Measurements from ENCODE around the gene ZNF618. TPM values are rescaled to one million over a fixed set of nuclear protein-coding genes. Genes with fewer than 3 reads are reported as not detected.

ZNF618 gene
- total RNA-seq, 1 experiment from 2014 or later = 1.8 TPM

GRCh38 chr9:114027863-114028465 is 151.9 kb downstream of the ZNF618 start:
- Histone ChIP-seq H3K27ac (ENCODE audit: low read length) (no peak overlapping the region), H3K36me3 (ENCODE audit: control insufficient read depth, insufficient read depth, low read length) (no peaks in the 10 kb centered on the region), H3K27me3 (ENCODE audit: control insufficient read depth, insufficient read depth, low read length) (no peaks in the 10 kb centered on the region), H3K4me1 (ENCODE audit: control insufficient read depth, insufficient read depth, low read length) (no peaks in the 10 kb centered on the region), H3K9me3 (ENCODE audit: control insufficient read depth, insufficient read depth, low read depth, low read length) (no peaks in the 10 kb centered on the region; the same call in 1 of the 2 replicates), H3K4me3 (ENCODE audit: low read depth in 2 of 2, low read length in 2 of 2) (no peak overlapping the region)
- in situ Hi-C loops (cut with HindIII; ENCODE audit: low pct_unique_long_range_greater_than_20kb, low sequenced_read_pairs) (no loop called here), intact Hi-C loops (cut with micrococcal nuclease; ENCODE audit: unreplicated experiment) (no loop called here)
- DNase-seq (ENCODE audit: low read depth, low spot score) (no peak), ATAC-seq (no peak)
- no TSS peak for BruUV-seq (replicated peaks)
- TF ChIP-seq POLR2AphosphoS5 (IDR thresholded peaks at IDR 0.05; ENCODE audit: low read depth, low read length) = no peak
- ChIA-PET POLR2A (no interaction called here), CTCF (no interaction called here)

DNA sequence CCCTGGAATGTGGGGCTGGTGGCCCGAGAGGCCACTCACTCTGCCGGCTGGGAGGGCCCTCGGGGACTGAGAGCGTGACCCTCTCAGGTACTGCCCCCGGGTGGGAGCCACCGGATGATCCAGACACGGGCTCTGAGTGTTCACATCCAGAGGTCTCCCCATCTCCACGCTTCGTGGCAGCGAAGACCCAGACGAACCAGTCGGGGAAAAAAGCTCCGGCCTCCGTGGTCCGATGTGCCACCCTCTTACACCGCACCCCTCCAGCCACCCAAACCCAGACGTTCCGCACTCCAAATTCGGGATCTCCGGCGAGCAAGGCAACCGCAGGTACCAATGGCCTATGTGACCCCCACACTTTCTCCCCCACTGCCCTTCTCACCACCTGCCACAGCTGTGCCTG is 152.5 kb downstream of the ZNF618 start:
- H3K9me3 ChIP-seq (ENCODE audit: control insufficient read depth, insufficient read depth, low read depth, low read length) = no peaks in the 10 kb centered on the region; the same call in 1 of the 2 replicates
- H3K27ac ChIP-seq (ENCODE audit: low read length) = no peak overlapping the region
- no TSS peak for BruUV-seq (replicated peaks)
- TF ChIP-seq SIN3A (IDR thresholded peaks at IDR 0.05; ENCODE audit: borderline replicate concordance, insufficient read depth, low read depth, low read length) (no peak), TCF7L2 (IDR thresholded peaks at IDR 0.05; ENCODE audit: low read depth, low read length) (no peak), POLR2AphosphoS5 (IDR thresholded peaks at IDR 0.05; ENCODE audit: low read depth, low read length) (no peak)
- H3K4me1 ChIP-seq (ENCODE audit: control insufficient read depth, insufficient read depth, low read length) = no peaks in the 10 kb centered on the region
- ChIA-PET CTCF (no interaction called here), POLR2A (no interaction called here)
- H3K36me3 ChIP-seq (ENCODE audit: control insufficient read depth, insufficient read depth, low read length) = no peaks in the 10 kb centered on the region
- intact Hi-C loops (cut with micrococcal nuclease; ENCODE audit: unreplicated experiment) = no loop called here
- ATAC-seq = no peak
- H3K27me3 ChIP-seq (ENCODE audit: control insufficient read depth, insufficient read depth, low read length) = no peaks in the 10 kb centered on the region
- in situ Hi-C loops (cut with HindIII; ENCODE audit: low pct_unique_long_range_greater_than_20kb, low sequenced_read_pairs) = no loop called here
- H3K4me3 ChIP-seq (ENCODE audit: low read depth in 2 of 2, low read length in 2 of 2) = no peak overlapping the region
- DNase-seq (ENCODE audit: low read depth, low spot score) = no peak

- TF ChIP-seq, protein P1, sequence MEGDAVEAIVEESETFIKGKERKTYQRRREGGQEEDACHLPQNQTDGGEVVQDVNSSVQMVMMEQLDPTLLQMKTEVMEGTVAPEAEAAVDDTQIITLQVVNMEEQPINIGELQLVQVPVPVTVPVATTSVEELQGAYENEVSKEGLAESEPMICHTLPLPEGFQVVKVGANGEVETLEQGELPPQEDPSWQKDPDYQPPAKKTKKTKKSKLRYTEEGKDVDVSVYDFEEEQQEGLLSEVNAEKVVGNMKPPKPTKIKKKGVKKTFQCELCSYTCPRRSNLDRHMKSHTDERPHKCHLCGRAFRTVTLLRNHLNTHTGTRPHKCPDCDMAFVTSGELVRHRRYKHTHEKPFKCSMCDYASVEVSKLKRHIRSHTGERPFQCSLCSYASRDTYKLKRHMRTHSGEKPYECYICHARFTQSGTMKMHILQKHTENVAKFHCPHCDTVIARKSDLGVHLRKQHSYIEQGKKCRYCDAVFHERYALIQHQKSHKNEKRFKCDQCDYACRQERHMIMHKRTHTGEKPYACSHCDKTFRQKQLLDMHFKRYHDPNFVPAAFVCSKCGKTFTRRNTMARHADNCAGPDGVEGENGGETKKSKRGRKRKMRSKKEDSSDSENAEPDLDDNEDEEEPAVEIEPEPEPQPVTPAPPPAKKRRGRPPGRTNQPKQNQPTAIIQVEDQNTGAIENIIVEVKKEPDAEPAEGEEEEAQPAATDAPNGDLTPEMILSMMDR (IDR thresholded peaks at IDR 0.05) = no peak
- TF ChIP-seq SIN3A (IDR thresholded peaks at IDR 0.05; ENCODE audit: borderline replicate concordance, insufficient read depth, low read depth, low read length) = no peak
- TF ChIP-seq TCF7L2 (IDR thresholded peaks at IDR 0.05; ENCODE audit: low read depth, low read length) = no peak
- ATAC-seq (no peak), DNase-seq (ENCODE audit: low read depth, low spot score) (no peak)
- H3K9me3 ChIP-seq (ENCODE audit: control insufficient read depth, insufficient read depth, low read depth, low read length) = no peaks in the 10 kb centered on the region
- POLR2A ChIA-PET = interaction anchor here (0.5 kb wide), 1 partner anchor 34 kb away, joined by 3 read pairs; no protein-coding TSS in a partner anchor
- H3K36me3 ChIP-seq (ENCODE audit: control insufficient read depth, insufficient read depth, low read length) = no peaks in the 10 kb centered on the region
- no peaks in the 10 kb centered on the region for H3K27me3 ChIP-seq (ENCODE audit: control insufficient read depth, insufficient read depth, low read length)
- H3K27ac ChIP-seq (ENCODE audit: low read length) = no peak overlapping the region
- CTCF ChIA-PET = no interaction called here
- H3K4me3 ChIP-seq (ENCODE audit: low read depth in 2 of 2, low read length in 2 of 2) = no peak overlapping the region
- H3K4me1 ChIP-seq (ENCODE audit: control insufficient read depth, insufficient read depth, low read length) = no peaks in the 10 kb centered on the region
- in situ Hi-C loops (cut with HindIII; ENCODE audit: low pct_unique_long_range_greater_than_20kb, low sequenced_read_pairs) (no loop called here), intact Hi-C loops (cut with micrococcal nuclease; ENCODE audit: unreplicated experiment) (loop anchor here (5.0 to 10.0 kb wide), 2 partner anchors 152 to 215 kb away; partner anchors contain the start of gene ZNF618)
- no TSS peak for BruUV-seq (replicated peaks)
These were observed 153.4 kb downstream of the ZNF618 start for GRCh38 chr9:114029311-114030170.

DNA sequence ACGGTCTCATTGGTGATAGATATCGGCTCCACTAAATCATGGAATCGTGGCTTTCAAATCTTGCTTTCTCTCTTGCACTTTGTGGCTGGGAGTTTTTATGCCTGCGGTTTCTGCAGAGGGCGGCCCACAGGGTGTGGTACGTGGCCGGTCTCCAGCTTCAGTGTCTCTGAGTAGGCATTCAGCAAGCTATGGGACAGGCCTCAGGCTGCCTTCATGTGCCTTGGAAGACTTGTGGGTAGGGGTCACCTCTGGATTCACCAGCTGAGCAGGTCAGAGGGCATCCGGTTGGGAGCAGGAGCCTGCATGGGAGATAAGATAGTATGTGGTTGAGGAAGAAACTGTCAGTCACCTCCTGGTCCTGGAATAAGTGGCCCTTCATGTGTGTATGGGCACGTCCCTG is 154.3 kb downstream of the ZNF618 start:
- Histone ChIP-seq H3K27ac (ENCODE audit: low read length) (no peak overlapping the region), H3K4me1 (ENCODE audit: control insufficient read depth, insufficient read depth, low read length) (no peaks in the 10 kb centered on the region), H3K27me3 (ENCODE audit: control insufficient read depth, insufficient read depth, low read length) (no peaks in the 10 kb centered on the region), H3K4me3 (ENCODE audit: low read depth in 2 of 2, low read length in 2 of 2) (no peak overlapping the region), H3K9me3 (ENCODE audit: control insufficient read depth, insufficient read depth, low read depth, low read length) (no peaks in the 10 kb centered on the region), H3K36me3 (ENCODE audit: control insufficient read depth, insufficient read depth, low read length) (no peaks in the 10 kb centered on the region)
- DNase-seq (ENCODE audit: low read depth, low spot score) = no peak
- intact Hi-C loops (cut with micrococcal nuclease; ENCODE audit: unreplicated experiment) = loop anchor here (5.0 to 10.0 kb wide), 2 partner anchors 153 to 216 kb away; partner anchors contain the start of gene ZNF618
- ChIA-PET CTCF (no interaction called here), POLR2A (no interaction called here)
- no peak for ATAC-seq
- in situ Hi-C loops (cut with HindIII; ENCODE audit: low pct_unique_long_range_greater_than_20kb, low sequenced_read_pairs) = no loop called here
- no TSS peak for BruUV-seq (replicated peaks)
- no peak for TF ChIP-seq SIN3A (IDR thresholded peaks at IDR 0.05; ENCODE audit: borderline replicate concordance, insufficient read depth, low read depth, low read length)

Data from Panc1 (cell line).